ENCODE data around the gene SPATA31C1.
"Not testable (repeated sequence)": the region's sequence is repeated elsewhere in the genome, so short reads cannot be mapped to it uniquely, and the experiment has no call there.

- TF ChIP-seq CTCF (conservative IDR thresholded peaks at IDR 0.05); ZFX (IDR thresholded peaks at IDR 0.05): not testable (repeated sequence)
These were observed 5.2 kb downstream of the SPATA31C1 start for GRCh38 chr9:87923012-87923411.
